Trophoblast cell (in vitro differentiated cells and primary cell): Measurements from ENCODE around the gene CPLX1.
A peak's percentile ranks its signal among the peaks of the same experiment; 100 is the strongest.
"Not testable (repeated sequence)": the region's sequence is repeated elsewhere in the genome, so short reads cannot be mapped to it uniquely, and the experiment has no call there.

Experiments used
- DNase-seq, 2 donors: peaks; one replicate each; pipeline ENCODE4 v3.0.0-alpha.2; 2016
- H2AFZ ChIP-seq: 2 replicates; pipeline ENCODE4 v1.6.1; 2013; ENCODE audit warnings: low read length, moderate library complexity, mild to moderate bottlenecking; ENCODE audit not compliant: insufficient read depth, poor library complexity
- H2AK5ac ChIP-seq: 2 replicates; pipeline ENCODE4 v1.6.1; 2013; ENCODE audit warnings: mild to moderate bottlenecking, low read length
- H2BK120ac ChIP-seq: 2 replicates; pipeline ENCODE4 v1.6.1; 2013; ENCODE audit warnings: low read length, mild to moderate bottlenecking, moderate library complexity; ENCODE audit not compliant: insufficient read depth, poor library complexity
- H2BK12ac ChIP-seq: 2 replicates; pipeline ENCODE4 v1.6.1; 2013; ENCODE audit warnings: mild to moderate bottlenecking, low read length, moderate library complexity
- H2BK5ac ChIP-seq: 2 replicates; pipeline ENCODE4 v1.6.1; 2013; ENCODE audit warnings: low read length, low read depth, moderate library complexity, mild to moderate bottlenecking; ENCODE audit not compliant: poor library complexity
- H3K14ac ChIP-seq: 2 replicates; pipeline ENCODE4 v1.6.1; 2013; ENCODE audit warnings: mild to moderate bottlenecking, low read length
- H3K18ac ChIP-seq: 2 replicates; pipeline ENCODE4 v1.6.1; 2013; ENCODE audit warnings: mild to moderate bottlenecking, low read length
- H3K23ac ChIP-seq: 2 replicates; pipeline ENCODE4 v1.6.1; 2013; ENCODE audit warnings: low read length
- H3K27ac ChIP-seq: 2 replicates; pipeline ENCODE4 v1.5.1; 2013; ENCODE audit warnings: low read depth, mild to moderate bottlenecking, inconsistent platforms, low read length, moderate library complexity
- H3K27me3 ChIP-seq: 2 replicates; pipeline ENCODE4 v1.6.1; 2013; ENCODE audit warnings: inconsistent platforms, mild to moderate bottlenecking, low read length, moderate library complexity; ENCODE audit not compliant: insufficient read depth
- H3K36me3 ChIP-seq, 2 experiments: 1 replicate in 1 of 2; 2 replicates in 1 of 2; pipeline ENCODE4 v1.6.1; 2013; ENCODE audit warnings: low read length in 2 of 2, mild to moderate bottlenecking in 2 of 2, moderate library complexity in 1 of 2; ENCODE audit not compliant: insufficient read depth in 2 of 2, control insufficient read depth in 1 of 2
- H3K4ac ChIP-seq: 2 replicates; pipeline ENCODE4 v1.6.1; 2013; ENCODE audit warnings: low read depth, mild to moderate bottlenecking, low read length, moderate library complexity
- H3K4me1 ChIP-seq, 2 experiments: 1 replicate in 1 of 2; 2 replicates in 1 of 2; pipeline ENCODE4 v1.6.1; 2013; ENCODE audit warnings: low read length in 2 of 2, mild to moderate bottlenecking in 2 of 2, moderate library complexity in 1 of 2; ENCODE audit not compliant: insufficient read depth in 2 of 2, control insufficient read depth in 1 of 2
- H3K4me2 ChIP-seq: 2 replicates; pipeline ENCODE4 v1.6.1; 2013; ENCODE audit warnings: inconsistent platforms, mild to moderate bottlenecking, low read length, moderate library complexity
- H3K4me3 ChIP-seq: 2 replicates; pipeline ENCODE4 v1.5.1; 2013; ENCODE audit warnings: mild to moderate bottlenecking, low read depth, low read length, inconsistent platforms
- H3K79me1 ChIP-seq: one replicate; pipeline ENCODE4 v1.6.1; 2013; ENCODE audit warnings: low read length
- H3K79me2 ChIP-seq: 2 replicates; pipeline ENCODE4 v1.6.1; 2013; ENCODE audit warnings: low read length, mild to moderate bottlenecking; ENCODE audit not compliant: control insufficient read depth, insufficient read depth, poor library complexity
- H3K9ac ChIP-seq: 2 replicates; pipeline ENCODE4 v1.6.1; 2013; ENCODE audit warnings: mild to moderate bottlenecking, low read length
- H3K9me3 ChIP-seq: 2 replicates; pipeline ENCODE4 v1.6.1; 2013; ENCODE audit warnings: low read depth, mild to moderate bottlenecking, control low read depth, inconsistent platforms, low read length; ENCODE audit not compliant: insufficient read depth
- H4K12ac ChIP-seq: 2 replicates; pipeline ENCODE4 v1.6.1; 2013; ENCODE audit warnings: low read depth, mild to moderate bottlenecking, low read length, moderate library complexity
- H4K8ac ChIP-seq: 2 replicates; pipeline ENCODE4 v1.6.1; 2013; ENCODE audit warnings: low read depth, mild to moderate bottlenecking, low read length, moderate library complexity
- H4K91ac ChIP-seq: one replicate; pipeline ENCODE4 v1.6.1; 2013; ENCODE audit warnings: low read depth, mild to moderate bottlenecking, low read length, moderate library complexity
- WGBS: extraction: QIAGEN DNeasy Blood & Tissue Kit; methylation state at CpG from one replicate; pipeline ENCODE4 v1.1.7; 2013; ENCODE audit warnings: missing lambda C conversion rate; ENCODE audit not compliant: insufficient read length, insufficient coverage; ENCODE audit errors: extremely low coverage; 5-methylcytosine and 5-hydroxymethylcytosine counted together

CPLX1 gene

DNA sequence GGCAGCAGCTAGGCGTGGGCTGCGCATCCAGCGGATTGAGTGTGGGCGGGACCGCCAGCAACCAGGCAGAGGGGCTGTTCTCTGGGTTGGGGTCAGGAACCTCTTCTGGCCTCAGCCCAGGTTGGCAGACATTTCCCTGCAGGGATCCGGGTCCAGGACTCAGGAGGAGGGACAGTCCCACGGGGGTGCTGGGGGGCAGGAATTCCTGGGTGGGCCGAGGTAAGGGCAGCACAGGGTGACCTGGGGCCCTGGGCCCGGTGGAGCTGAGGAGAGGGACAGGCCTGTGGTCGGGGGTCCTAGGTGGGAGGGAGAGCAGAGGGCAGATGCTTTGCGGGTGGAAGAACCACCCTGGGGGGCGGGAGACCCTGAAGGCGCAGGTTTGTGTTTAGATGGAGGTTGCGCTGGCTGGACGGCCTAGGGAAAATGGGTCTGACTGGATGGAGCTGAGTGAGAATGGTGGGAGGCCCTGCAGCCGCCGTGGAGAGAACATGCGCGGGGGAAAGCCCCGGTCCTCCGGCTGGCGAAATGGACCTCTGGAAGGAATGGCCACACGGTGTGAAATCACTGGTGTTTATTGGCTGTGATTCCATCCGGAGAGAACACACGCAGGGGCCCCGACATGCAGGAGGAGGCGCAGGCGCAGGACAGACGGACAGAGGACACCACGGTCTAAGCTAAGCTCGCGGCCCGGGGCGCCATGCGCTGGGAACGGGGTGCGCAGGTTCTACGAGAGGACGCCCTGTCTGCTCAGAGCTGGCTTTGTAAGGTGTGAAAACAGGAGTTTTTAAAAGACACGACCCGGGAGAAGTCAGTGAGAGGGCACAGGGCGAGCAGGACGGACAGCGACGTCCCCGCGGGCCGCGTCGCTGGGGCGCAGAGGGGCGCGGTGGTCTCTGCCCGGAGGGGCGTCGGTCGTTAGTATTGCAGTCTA lies 41.3 kb downstream of the CPLX1 start:
- Histone ChIP-seq H3K4me1 (peaks cover 19 to 20% of the 10 kb centered on the region in 2 experiments), H3K9ac (no peak overlapping the region), H2BK120ac (no peak overlapping the region), H3K27ac (no peak overlapping the region), H3K79me2 (peaks cover 17% of the 10 kb centered on the region), H3K4me3 (no peak overlapping the region), H3K14ac (no peak overlapping the region), H3K18ac (no peak overlapping the region), H3K79me1 (peaks cover 23% of the 10 kb centered on the region), H3K27me3 (peaks cover 29% of the 10 kb centered on the region), H2AFZ (no peak overlapping the region), H3K4ac (no peak overlapping the region), H3K23ac (no peak overlapping the region), H4K8ac (no peak overlapping the region), H3K9me3 (peaks cover 2% of the 10 kb centered on the region), H4K91ac (no peak overlapping the region), H2AK5ac (no peak overlapping the region), H3K4me2 (peak overlapping the region; percentile 2), H2BK5ac (no peak overlapping the region), H3K36me3 (peaks cover 5 to 7% of the 10 kb centered on the region in 2 experiments), H2BK12ac (no peak overlapping the region), H4K12ac (no peak overlapping the region)
- no CpG with 5 or more reads among the region's 57 CpGs for WGBS
- no peak for DNase-seq

DNA sequence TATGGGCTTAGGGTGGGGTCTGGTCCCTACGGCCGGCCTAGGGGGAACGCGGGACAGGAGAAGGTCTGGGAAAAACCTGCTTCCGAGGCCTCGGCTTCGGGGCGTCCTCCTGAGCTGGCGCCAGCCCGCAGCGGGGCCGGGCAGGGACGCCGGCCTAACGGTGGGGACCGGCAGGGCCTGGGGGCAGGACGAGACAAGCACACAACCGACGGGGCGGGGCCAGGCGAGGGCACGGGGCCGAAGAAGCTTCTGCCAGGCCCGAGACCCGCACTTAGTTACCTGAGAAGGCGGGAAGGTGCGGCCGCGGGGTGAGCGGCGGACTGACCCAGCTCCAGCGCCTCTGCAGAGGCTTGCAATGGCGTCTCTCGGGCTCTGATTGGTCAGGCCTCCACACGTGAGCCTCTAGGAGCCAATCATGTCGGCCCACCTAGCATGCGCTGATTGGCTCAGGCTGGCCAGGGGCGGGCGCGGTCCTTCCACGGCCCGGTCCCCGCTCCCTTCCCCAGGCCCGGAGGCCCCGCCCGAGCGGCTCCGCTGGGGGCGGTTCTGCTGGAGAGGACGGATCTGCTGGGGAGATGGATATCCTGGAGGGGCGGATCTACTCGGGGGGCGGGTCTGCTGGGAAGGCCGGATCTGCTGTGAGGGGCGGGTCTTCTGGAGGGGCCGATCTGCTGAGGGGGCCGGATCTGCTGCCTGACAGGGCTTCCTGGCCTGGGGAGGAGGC lies 44.3 kb downstream of the CPLX1 start:
- H3K4ac ChIP-seq, result peak overlapping the region; percentile 99
- H2BK12ac ChIP-seq, result no peak overlapping the region
- peaks cover 17% of the 10 kb centered on the region for H3K79me2 ChIP-seq
- peak overlapping the region; percentile 92 for H4K12ac ChIP-seq
- peaks cover 19% of the 10 kb centered on the region in 2 experiments for H3K36me3 ChIP-seq
- H3K23ac ChIP-seq, result no peak overlapping the region
- peaks cover 23% of the 10 kb centered on the region for H3K79me1 ChIP-seq
- H3K4me3 ChIP-seq, result peak overlapping the region; percentile 99
- peak; percentile 99 to 100 for DNase-seq
- H2AFZ ChIP-seq, result peak overlapping the region; percentile 88
- H2BK5ac ChIP-seq, result peak overlapping the region; percentile 95
- H2BK120ac ChIP-seq, result peak overlapping the region; percentile 95
- H3K14ac ChIP-seq, result peak overlapping the region; percentile 97
- peak overlapping the region; percentile 97 for H4K8ac ChIP-seq
- peaks cover 2% of the 10 kb centered on the region for H3K9me3 ChIP-seq
- peak overlapping the region; percentile 99 for H3K18ac ChIP-seq
- H3K9ac ChIP-seq, result peak overlapping the region; percentile 99
- H3K27me3 ChIP-seq, result peaks cover 21% of the 10 kb centered on the region
- peak overlapping the region; percentile 98 for H3K27ac ChIP-seq
- peak overlapping the region; percentile 99 for H4K91ac ChIP-seq
- WGBS, result no CpG with 5 or more reads among the region's 57 CpGs
- peak overlapping the region; percentile 97 for H2AK5ac ChIP-seq
- H3K4me2 ChIP-seq, result peak overlapping the region; percentile 68
- H3K4me1 ChIP-seq, result peaks cover 16 to 18% of the 10 kb centered on the region in 2 experiments

DNA sequence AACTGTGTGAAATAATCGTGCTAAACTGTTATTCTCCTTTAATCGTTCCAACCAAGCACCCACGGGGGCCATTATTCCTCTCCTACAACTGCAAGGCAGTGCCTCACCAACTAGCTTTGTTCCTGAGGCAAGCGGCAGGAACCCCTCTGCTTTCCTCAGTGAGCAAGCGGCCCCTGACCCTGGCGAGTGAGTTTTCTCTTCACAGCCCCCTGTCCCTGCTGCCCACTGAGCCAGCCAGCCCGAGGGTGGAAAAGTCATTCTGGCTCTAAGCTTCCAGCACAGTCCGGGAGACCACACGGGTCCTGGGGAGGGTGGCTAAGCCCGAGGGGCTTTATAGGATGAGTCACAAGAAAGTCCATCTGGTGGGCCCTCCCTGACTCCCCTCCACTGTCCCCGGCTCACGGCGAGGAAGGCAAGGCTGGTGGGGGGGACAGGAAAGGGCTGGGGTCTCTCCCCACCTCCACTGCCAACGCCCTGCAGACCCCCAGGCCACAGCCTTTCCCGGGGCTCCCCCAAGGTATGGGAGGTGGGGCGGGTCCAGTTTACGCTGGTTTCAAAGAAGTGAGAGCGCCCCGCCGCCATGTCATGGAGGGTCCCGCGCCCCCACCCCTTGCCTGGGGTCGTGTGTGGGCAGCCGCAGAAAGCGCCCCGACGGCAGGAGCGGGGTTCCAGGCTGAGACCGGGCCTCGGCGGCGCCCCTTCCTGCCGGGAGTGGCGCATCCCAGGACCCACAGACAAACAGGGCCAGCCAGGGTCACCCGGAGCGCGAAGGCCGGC lies 45.0 kb downstream of the CPLX1 start:
- Histone ChIP-seq H3K36me3 (peaks cover 21% of the 10 kb centered on the region in 2 experiments), H2BK5ac (peak overlapping the region; percentile 95), H3K4me3 (peak overlapping the region; percentile 99), H3K9me3 (peaks cover 2% of the 10 kb centered on the region), H3K14ac (peak overlapping the region; percentile 97), H4K91ac (peak overlapping the region; percentile 99), H3K79me1 (peaks cover 23% of the 10 kb centered on the region), H3K27me3 (peaks cover 14% of the 10 kb centered on the region), H4K8ac (peak overlapping the region; percentile 97), H2BK120ac (peak overlapping the region; percentile 95), H3K18ac (peak overlapping the region; percentile 99), H2AFZ (peak overlapping the region; percentile 77), H3K9ac (peak overlapping the region; percentile 99), H3K4ac (peak overlapping the region; percentile 99), H4K12ac (peak overlapping the region; percentile 92), H3K4me2 (peak overlapping the region; percentile 68), H3K79me2 (peaks cover 17% of the 10 kb centered on the region), H3K4me1 (peaks cover 16 to 18% of the 10 kb centered on the region in 2 experiments), H2BK12ac (no peak overlapping the region), H3K23ac (no peak overlapping the region), H3K27ac (peak overlapping the region; percentile 98), H2AK5ac (peak overlapping the region; percentile 97)
- DNase-seq, result no peak
- no CpG with 5 or more reads among the region's 38 CpGs for WGBS

DNA sequence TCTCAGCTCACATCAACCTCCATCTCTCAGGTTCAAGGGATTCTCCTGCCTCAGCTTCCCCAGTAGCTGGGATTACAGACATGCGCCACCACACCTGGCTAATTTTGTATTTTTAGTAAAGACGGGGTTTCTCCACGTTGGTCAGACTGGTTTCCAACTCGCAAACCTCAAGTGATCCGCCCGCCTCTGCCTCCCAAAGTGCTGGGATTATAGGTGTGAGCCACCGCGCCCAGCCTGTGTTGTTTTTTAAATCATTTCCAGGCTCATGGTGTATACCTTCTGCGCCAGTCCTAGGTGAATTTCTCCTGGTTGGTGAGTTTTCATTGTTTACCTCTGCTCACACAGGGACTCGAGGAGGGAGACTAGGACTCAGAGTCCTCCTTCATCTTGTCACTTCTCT lies 45.7 kb downstream of the CPLX1 start:
- not testable (repeated sequence) for H2AK5ac ChIP-seq, H3K9ac ChIP-seq, H2AFZ ChIP-seq, H2BK120ac ChIP-seq, H4K91ac ChIP-seq, H3K23ac ChIP-seq, H3K4me3 ChIP-seq, H3K27me3 ChIP-seq, DNase-seq, H4K8ac ChIP-seq, H3K14ac ChIP-seq, H3K27ac ChIP-seq, H3K9me3 ChIP-seq, H2BK5ac ChIP-seq, H2BK12ac ChIP-seq, H4K12ac ChIP-seq
- Histone ChIP-seq H3K36me3 (peaks cover 27% of the 10 kb centered on the region in 2 experiments), H3K4ac (peak overlapping the region; percentile 99), H3K18ac (peak overlapping the region; percentile 17), H3K79me2 (peaks cover 18% of the 10 kb centered on the region), H3K4me2 (peak overlapping the region; percentile 68), H3K4me1 (peaks cover 15 to 16% of the 10 kb centered on the region in 2 experiments), H3K79me1 (peaks cover 23% of the 10 kb centered on the region)
- no CpG with 5 or more reads among the region's 10 CpGs for WGBS
